HT-29 (cell line): Measurements from ENCODE around the gene ROBO4. TPM values are rescaled to one million over a fixed set of nuclear protein-coding genes. Genes with fewer than 3 reads are reported as not detected.

Source experiments
- DNase-seq: peaks from one replicate; pipeline ENCODE4 v3.0.0-alpha.2; 2015; ENCODE audit warnings: low spot score
- total RNA-seq: library from RNA; depleted of rRNA; stranded (reverse); fragments of >200 nt; shearing (Covaris generic); gene quantifications from 2 replicates; pipeline ENCODE4 v1.2.3, GENCODE V29; 2014

The ROBO4 gene
- total RNA-seq, 1 experiment from 2014 or later: not detected

DNA sequence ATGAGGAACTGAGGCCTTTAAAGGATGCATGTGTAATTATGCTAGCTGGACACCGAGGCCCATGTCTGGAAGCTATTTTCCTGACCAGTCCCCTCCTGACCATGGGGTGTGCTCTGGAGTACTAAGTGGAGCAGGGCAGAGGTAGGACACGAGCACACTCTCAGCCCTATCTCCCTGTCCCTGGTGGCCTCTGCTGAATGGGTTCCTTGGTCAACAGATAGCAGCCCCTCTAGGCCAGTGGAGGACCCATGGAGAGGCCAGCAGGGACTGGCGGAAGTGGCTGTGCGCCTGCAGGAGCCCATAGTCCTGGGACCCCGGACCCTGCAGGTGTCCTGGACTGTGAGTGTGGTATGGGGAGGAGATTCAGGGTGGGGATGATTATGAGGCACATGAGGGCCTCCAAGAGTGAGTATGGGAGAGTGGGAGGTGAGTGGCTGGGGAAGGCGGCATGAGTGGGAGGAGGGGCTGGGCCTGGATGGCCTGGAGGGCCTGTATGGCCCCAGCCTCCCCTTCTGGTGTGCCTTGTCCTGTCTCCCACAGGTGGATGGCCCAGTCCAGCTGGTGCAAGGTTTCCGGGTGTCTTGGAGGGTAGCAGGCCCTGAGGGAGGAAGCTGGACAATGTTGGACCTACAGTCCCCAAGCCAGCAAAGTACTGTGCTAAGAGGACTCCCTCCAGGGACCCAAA, 23.0 kb downstream of the ROBO4 start:
- DNase-seq: no peak

DNA sequence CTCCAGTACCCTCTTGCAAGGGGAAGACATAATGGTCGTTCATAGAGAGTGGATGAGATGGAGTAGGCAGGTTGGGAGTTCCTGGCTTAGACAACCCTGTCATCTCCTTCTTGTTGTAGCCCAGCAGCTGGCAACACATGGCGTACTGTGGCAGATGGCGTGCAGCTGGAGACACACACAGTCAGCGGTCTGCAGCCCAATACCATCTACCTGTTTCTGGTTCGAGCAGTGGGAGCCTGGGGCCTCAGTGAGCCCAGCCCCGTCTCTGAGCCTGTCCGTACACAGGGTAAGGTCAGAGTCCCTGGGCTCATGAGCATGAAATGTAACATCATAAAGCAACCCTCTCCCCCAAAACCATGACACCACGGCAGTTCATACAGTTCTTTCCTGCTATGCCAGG, 23.7 kb downstream of the ROBO4 start:
- DNase-seq: no peak

DNA sequence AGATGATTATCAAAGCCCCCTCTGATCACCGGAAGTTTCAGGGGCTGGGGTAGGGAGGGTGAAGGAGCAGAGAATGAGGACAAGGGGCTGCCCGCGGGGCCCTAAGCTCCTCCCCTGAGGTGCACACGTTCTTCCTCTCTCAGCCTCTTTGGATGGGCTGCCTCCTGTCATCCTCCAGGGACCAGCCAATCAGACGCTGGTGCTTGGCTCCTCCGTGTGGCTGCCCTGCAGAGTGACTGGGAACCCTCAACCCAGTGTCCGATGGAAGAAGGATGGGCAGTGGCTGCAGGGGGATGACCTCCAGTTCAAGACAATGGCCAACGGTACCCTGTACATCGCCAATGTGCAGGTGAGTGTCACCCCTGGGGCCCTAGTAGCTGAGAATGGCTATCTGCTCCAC, 24.9 kb downstream of the ROBO4 start:
- DNase-seq: no peak

DNA sequence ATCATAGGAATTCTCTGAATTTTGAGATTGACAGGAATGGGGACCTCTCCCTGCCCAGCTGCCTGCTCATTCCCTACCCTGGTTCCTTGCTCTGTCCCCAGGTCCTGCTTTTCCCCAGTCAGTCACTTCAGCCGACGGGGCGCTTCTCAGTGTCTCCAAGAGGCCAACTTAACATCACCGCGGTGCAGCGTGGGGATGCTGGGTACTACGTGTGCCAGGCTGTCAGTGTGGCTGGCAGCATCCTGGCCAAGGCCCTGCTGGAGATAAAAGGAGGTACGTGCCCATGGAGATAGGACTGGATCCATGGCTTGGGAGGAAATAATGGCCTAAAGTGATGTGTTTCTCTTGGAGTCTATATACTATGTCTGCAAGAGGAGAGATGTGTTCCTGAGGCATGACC, 25.4 kb downstream of the ROBO4 start:
- no peak for DNase-seq

DNA sequence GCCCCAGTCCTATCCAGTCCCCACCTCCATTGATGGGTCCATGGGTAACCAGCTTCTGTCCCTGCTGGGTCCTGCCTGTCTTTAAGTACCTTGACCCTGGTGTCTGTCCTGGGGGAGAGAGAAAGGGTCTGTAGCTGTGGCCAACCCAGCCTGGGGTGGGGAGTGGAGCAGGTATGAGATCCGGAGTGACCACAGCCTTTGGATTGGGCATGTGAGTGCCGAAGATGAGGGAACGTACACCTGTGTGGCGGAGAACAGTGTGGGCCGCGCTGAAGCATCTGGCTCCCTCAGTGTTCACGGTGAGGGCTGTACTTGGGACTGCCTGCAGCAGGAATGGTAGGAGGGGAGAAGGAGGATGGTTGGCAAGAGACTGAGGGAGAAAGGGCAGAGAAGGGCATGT, 27.2 kb downstream of the ROBO4 start:
- DNase-seq: no peak

DNA sequence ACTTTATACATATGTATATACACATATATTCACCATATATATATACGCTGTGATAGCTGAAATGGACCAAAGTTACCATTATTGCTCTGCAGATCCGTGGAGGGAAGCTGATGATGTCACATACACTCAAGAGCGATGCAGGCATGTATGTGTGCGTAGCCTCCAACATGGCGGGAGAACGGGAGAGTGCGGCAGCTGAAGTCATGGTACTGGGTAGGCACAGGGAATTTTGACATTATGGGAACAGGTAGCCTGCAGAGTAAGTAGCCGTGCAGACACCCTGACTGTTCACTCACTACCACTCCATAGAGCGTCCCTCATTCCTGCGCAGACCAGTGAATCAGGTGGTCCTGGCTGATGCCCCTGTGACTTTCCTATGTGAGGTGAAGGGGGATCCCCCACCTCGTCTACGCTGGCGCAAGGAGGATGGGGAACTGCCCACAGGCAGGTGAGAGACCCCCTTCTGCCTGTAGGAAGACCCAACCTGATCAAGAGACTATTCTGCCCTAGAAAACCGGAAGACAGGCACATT, 27.7 kb downstream of the ROBO4 start:
- DNase-seq: no peak

DNA sequence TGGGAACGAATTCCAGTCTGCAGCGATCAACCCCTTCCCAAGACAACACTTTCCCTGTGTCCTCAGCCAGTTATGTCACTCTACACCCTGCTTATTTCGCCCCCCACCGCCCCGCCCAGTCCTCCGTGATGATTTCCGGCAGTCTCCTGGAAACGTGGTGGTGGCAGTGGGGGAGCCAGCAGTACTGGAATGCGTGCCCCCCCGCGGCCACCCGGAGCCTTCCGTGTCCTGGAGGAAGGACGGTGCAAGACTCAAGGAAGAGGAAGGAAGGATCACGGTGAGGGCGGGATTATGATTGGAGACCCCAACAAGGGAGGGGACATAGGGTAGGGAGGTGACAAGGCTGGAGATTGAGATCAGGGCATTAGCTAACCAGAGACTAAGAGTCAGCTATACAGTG, 28.3 kb downstream of the ROBO4 start:
- no peak for DNase-seq

DNA sequence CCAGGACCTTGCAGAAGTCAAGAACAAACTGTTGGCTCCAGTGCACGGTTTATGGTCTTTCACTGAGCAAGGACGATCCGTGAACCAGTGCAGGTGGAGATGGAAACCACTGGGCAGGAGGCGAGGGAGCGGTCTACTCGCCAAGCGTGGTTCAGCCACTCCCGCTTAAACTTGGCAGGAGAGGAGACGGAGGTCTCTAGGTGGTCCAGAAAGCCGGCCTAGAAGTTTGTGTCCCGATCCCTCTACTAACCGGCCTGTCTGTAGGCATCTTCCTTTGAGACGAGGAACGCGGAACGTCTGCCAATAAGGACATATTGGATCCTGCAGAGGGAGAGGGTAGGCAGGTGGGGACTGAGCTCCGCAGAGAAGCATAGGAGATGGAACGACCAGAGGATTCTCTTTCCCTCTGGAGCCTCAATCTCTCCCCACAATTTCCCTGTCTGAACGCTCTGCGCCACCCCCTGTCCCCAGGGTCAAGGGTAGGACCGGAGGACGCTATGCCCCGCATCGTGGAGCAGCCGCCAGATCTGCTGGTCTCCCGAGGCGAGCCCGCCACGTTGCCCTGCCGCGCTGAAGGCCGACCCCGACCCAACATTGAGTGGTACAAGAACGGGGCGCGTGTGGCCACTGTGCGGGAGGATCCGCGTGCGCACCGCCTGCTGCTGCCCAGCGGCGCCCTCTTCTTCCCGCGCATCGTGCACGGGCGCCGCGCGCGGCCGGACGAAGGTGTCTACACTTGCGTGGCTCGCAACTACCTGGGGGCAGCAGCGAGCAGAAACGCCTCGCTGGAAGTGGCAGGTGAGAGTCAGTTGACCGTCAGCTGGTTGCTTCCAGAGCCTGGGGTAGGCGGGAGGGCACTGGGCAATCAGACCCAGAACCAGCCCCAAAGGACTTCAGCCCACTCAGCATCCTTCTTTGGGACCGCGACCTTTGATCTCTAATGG, 29.1 kb downstream of the ROBO4 start:
- no peak for DNase-seq

DNA sequence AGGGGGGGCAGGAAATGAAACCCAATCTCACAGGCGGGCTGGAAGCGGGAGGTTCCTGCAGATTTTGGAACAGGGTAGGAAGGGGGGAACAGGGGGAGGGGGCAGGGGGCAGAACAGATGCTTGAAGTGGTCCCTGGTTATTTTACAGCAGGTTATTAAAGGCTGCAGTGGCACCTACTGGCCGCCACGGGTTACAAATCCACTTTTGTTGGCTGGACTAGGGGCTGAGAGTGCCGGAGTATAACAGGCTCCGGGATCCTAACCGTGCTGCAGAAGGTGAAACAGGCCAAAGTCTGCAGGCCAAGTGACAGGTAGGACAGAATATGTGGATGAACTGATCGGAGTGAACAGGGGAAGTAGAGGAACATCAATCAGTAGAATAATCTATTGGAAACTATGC, 30.0 kb downstream of the ROBO4 start:
- peak; percentile 56 for DNase-seq

DNA sequence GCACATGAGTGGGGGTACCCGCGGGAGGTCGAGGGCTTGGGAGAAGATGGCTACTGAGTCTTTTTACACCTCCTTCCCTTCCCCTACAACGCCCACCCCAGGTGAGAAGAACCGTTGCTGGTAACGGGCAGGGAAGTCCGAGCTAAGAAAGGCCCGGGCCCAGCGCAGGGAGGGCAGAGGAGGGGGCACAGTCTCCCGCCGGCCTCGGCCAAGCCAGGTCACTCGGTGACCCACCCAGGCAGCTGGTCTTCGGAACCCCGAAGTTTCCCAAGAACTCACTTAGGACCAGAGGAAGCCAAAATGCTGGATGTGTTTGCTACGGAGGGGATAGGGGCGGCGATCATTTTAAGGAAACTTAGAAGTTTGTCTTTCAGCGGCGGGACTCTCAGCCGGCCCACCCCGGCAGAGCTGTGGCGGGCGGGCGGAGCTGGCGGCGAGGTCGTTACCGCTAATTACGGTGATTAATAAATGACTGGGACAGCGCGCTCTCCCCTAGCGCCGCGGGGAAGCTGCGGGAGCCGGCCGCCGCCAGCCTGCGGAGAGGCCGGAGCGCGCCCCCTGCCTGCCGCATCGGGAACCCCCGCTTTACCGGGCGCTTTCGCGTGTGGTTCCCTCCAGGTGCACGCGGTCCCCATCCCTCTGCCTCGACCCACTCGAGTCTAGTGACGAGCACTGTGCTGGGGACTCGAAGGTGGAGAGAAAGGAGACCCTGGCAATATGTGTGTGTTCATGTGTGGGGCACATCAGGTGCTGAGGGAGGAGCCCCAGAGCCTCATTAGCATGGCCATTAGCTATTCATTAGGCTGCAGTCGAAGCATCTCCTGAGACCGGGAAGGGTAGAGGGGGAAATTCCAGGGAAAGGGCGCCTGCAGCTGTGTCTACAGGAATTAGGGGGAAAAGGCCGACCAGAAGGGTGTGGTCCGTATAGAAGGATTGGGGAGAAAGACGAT, 31.5 kb downstream of the ROBO4 start:
- DNase-seq: peak; percentile 32

DNA sequence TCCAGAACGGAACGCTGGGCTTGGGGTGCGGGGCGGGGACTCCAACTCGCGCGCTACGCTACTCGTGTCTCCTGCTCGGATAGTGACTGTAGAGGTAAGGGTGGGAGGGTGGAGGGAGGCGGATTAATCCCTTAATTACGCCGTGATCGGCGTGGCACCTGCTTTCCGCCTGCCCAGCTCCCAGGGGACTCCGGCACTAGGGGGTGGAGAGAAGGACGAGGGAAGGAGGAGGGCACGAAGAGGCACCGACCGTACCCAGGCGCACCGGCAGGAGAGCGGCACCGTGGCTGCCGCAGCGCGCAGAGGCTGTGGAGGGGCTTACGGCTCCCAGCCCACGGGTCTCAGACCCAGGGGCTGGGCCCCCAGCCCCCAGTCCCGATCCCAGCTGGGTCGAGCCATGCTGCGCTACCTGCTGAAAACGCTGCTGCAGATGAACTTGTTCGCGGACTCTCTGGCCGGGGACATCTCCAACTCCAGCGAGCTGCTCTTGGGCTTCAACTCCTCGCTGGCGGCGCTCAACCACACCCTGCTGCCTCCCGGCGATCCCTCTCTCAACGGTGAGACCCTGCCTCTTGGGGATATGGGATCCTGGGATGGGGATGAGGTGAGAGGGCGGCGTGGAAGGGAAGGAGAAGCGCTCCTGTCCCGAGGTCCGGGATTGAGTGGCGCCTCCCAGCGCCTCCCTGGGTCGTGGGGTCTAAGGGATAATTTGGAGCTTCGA, 32.3 kb downstream of the ROBO4 start, which contains the start of gene ROBO3:
Gene ROBO3, plus strand, starts transcription at position 252 of the 721 bp plus-strand sequence. Its CDS starts 146 bp downstream, at position 398.
- no peak for DNase-seq

DNA sequence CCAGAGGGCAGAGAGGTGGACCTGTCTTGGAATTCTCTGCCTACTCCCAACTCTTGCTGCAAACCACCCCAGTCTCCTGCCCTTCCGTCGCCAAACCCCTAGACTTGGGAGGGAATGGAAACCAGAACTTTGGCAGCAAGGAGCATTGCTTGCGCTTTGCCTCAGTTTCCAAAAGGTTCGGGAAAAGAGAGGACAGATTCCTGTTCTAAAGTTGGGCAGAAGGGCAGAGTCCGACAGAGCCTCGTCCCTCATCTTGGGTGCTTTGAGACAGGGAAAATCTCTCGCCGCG, 32.8 kb downstream of the ROBO4 start:
- DNase-seq: no peak

DNA sequence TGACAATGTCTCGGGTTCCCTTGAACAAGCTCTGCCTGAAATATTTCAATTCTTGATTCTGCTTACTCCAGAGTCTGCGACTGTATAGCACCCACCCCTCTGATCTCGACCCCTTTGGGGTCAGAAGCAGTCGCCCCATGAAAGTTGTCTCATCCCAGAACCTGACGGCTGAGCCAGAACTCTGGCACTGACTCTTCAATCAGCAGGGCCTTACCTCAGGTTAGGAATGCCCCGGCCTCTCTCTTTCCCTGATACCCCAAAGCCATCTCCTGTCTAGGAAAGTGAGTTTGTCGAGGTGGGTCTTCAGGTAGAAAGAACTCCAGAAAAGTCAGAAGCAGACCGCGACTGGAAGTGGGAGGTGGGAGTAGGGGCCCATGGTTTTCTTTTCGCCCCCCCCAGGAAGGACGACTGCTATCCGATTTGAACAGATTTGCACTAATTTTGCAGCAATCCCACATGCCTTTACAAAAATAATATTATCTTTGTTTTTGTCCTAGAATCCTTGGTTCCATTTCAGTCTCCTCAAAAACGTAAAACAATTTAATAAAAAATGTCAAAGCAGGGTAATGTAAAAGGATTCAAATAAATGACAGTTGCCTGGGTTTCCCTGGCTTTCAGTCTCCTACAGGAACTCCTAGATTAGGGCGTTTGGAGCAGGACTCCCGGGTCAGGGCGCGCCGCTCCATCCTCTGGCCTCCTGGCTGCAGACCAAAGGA, 33.3 kb downstream of the ROBO4 start:
- no peak for DNase-seq

DNA sequence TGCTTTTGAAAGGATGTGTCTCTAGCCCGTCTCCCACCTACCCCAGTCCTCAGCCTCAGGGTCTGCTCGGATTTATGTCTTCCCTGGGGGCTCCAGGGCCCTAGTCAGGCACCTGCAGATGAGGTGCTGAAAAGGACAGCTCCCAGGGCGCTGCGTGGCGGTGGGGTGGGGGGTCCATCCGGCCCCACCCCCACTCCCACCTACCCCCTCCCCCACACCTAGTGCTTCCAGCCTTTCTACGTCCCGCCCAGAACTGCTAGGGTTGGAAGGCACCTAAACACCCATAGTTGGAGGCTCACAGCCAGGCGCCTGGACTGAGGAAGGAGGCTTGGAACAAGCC, 33.9 kb downstream of the ROBO4 start:
- no peak for DNase-seq

DNA sequence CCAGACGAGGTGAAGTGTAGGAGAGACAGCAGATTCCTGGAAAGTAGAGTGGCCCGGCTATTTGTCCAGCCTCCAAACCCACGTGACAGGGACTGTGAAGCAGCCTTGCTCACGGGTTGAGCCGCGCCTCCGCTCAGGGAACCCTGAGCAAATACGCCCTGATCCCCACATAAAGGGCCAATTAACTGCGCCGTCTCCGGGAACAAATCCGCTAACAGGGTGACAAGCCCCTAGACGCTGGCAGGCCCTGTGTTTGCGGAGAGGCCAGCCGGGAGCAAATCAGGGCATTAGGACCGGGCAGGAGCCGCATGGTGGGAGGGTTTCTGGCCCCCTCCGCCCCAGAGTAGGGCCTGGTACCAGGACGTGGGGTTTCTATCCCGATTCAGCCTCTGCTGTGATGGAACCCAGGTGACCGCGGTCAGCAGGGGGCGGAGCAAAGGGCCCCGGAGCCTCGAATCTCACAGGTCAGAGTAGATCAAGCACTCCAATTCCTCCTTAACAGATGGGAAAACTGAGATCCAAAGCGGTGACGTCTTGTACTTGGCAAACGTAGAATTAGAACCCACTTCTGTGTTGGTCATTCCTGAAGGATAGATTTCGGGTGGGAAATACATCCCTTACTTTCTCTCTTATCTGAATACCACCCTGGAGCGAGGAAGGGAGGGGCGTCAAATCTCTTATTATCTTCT, 34.4 kb downstream of the ROBO4 start:
- DNase-seq: peak; percentile 45

DNA sequence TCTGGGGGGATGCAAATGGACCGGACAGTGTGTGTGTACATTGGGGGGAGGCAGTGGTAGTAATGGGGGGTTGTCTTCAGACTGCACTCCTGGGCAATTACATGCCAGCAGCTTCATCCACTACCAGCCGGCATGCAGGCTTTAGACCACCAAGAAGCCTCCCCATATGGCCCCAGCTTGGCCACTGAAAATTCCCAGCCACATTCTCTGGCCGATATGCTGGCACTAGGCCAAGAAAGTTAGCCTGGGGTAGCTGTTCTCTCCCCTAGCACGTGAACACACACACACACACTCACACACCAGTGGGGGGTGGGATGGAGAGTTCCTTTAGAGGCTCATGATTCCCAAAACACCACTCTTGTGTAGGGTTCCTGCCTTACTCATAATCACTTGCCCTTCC, 36.0 kb downstream of the ROBO4 start:
- no peak for DNase-seq

DNA sequence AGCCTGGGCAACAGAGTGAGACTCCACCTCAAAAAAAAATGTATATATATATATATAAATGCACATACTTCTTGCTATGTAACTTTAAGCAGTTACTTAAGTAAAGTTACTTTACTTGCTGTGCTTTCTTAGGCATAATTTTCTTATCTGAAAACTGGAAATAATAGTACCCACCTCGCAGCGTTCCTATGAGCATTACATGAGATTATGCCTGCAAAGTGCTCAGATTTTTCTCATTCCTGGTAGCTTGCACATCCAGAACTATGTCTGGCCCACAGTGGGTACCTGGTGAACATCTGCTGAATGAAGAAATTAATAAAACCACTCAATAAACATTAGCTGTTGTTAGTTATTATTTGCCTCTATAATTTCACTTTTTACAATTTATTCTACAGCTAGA, 38.5 kb downstream of the ROBO4 start:
- DNase-seq: no peak

DNA sequence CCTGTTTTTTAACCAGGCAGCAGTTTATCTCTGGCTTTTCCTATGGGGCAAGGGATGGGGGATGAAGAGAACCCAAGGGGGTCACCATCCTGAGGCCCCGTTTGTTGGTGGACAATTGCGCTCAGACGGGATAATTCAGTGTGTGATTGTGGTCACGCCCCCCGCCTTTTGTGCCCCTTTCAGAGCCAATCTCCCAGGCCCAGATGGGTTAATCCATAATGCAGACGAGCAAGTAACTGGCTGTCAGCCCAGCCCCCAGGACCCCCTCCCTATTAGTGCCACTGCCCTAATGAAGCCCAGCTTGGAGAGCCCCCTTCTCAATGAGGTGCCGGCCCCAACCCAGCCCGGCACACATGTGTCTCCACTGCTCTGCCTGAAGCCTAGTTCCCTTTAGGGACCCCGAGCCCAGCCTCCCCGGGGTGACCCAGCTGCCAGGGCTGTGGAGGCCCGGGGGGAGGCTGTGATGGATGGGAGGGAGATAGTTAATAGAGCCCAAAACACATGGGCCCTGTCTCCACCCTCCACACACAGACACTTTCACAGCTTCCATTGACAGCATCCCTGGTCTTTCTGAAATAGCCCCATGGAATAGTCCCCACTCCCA, 51.5 kb downstream of the ROBO4 start:
- no peak for DNase-seq

DNA sequence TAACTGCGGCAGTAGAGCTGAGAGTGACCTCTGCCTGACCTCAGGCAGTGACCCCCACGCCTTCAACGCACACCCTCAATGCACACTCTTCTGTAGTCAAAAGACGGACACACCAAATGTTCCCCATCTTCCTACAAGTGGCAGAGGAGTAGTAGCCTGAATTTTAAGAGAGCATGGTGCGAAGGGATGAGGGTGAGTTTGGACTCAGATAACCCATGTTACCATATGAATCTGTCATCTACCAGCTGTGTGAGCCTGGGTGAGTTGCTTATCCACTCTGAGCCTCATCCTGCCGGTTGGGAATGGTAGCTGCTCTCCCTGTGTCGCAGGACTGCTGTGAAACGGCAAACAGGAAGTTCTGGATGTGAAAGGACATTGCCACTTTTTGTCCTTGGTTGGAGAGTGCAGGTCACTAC, 53.0 kb downstream of the ROBO4 start:
- DNase-seq: no peak

DNA sequence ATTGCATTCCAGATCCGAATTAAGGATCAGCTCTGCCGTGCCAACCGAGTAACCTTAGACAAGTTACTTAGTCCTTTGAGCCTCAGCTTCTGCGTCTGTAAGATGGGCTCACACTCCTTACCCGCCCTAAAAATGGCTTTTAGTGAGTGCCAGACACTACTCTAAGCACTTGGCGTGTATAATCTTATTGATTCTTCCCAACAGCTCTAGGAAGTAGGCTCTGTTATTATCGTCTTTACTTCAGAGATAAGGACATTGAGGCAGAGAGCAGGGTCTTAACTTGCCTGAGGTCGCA, 54.1 kb downstream of the ROBO4 start:
- no peak for DNase-seq
